ENCODE data around the gene ADCY1.

GRCh38 chr7:45660901-45661211, 86.7 kb downstream of the ADCY1 start:
- TF ChIP-seq CTCF (IDR thresholded peaks at IDR 0.05) (no peak), POLR2A (IDR thresholded peaks at IDR 0.05) (no peak), EP300 (IDR thresholded peaks at IDR 0.05) (no peak), POLR2AphosphoS5 (IDR thresholded peaks at IDR 0.05) (no peak)
